Measurements from ENCODE around the gene AMY1B.
"Not testable (repeated sequence)": the region's sequence is repeated elsewhere in the genome, so short reads cannot be mapped to it uniquely, and the experiment has no call there.

GRCh38 chr1:103697430-103697829 lies 1.4 kb upstream of the AMY1B start:
- not testable (repeated sequence) for TF ChIP-seq POLR2A (IDR thresholded peaks at IDR 0.05)
- TF ChIP-seq, protein P1, sequence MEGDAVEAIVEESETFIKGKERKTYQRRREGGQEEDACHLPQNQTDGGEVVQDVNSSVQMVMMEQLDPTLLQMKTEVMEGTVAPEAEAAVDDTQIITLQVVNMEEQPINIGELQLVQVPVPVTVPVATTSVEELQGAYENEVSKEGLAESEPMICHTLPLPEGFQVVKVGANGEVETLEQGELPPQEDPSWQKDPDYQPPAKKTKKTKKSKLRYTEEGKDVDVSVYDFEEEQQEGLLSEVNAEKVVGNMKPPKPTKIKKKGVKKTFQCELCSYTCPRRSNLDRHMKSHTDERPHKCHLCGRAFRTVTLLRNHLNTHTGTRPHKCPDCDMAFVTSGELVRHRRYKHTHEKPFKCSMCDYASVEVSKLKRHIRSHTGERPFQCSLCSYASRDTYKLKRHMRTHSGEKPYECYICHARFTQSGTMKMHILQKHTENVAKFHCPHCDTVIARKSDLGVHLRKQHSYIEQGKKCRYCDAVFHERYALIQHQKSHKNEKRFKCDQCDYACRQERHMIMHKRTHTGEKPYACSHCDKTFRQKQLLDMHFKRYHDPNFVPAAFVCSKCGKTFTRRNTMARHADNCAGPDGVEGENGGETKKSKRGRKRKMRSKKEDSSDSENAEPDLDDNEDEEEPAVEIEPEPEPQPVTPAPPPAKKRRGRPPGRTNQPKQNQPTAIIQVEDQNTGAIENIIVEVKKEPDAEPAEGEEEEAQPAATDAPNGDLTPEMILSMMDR (IDR thresholded peaks at IDR 0.05): not testable (repeated sequence)
